GM12878 (cell line): Measurements from ENCODE around the gene SGCD. TPM values are rescaled to one million over a fixed set of nuclear protein-coding genes. Genes with fewer than 3 reads are reported as not detected.

Experiments
- ATAC-seq: fragments of 200-7000 bp; cut with Tn5 transposase; 3 replicates; pipeline ENCODE4 v1.9.1; 2020; ENCODE audit warnings: mild to moderate bottlenecking, moderate library complexity
- BruUV-seq: library from RNA; stranded (reverse); fragments of 400-500 nt; replicated peaks from 2 replicates; lab custom pipeline; 2021; lab: Mats Ljungman, UMichigan
- CTCF ChIA-PET: fragments of 300-600 bp; sonication (Branson Sonifier 250); formaldehyde crosslinking; extraction: SDS; loops from one replicate; lab custom pipeline; 2021; ENCODE audit warnings: inconsistent platforms; lab: Yijun Ruan, JAX
- POLR2A ChIA-PET: fragments of 350-600 bp; formaldehyde crosslinking; extraction: SDS; loops from one replicate; lab custom pipeline; 2021; ENCODE audit warnings: inconsistent platforms; lab: Charles Lee
- RAD21 ChIA-PET: fragments of 300-600 bp; sonication (Branson Sonifier 250); formaldehyde crosslinking; loops from one replicate; lab custom pipeline; 2023; ENCODE audit warnings: antibody characterized with exemption; ENCODE audit not compliant: unreplicated experiment; lab: Charles Lee
- SMC1A ChIA-PET: fragments of 300-600 bp; sonication (Branson Sonifier 250); formaldehyde crosslinking; loops from one replicate; lab custom pipeline; 2023; ENCODE audit not compliant: unreplicated experiment, uncharacterized antibody; lab: Charles Lee
- DNase-seq: peaks from one replicate; pipeline ENCODE4 v3.0.0-alpha.2; 2011; ENCODE audit warnings: low read depth, low spot score
- FAIRE-seq: peaks from 3 replicates; lab custom pipeline; 2011; peaks lifted over from hg19 to GRCh38; lab: Jason Lieb, UNC
- H2AFZ ChIP-seq: 2 replicates; pipeline ENCODE4 v1.6.0; 2011; ENCODE audit warnings: low read depth, low read length, control low read depth; ENCODE audit not compliant: control insufficient read depth
- H3K27ac ChIP-seq: 2 replicates; pipeline ENCODE4 v1.5.1; 2011; ENCODE audit warnings: control low read depth; ENCODE audit not compliant: control insufficient read depth, insufficient read depth
- H3K27me3 ChIP-seq, 2 experiments: replicated peaks in 1 of 2; 2 replicates each; pipeline versions ENCODE4 v1.6.0 to v1.6.1; 2011; ENCODE audit warnings: low read length in 1 of 2; ENCODE audit not compliant: control insufficient read depth in 2 of 2, insufficient read depth in 2 of 2
- H3K36me3 ChIP-seq, 2 experiments: 2 replicates each; pipeline ENCODE4 v1.5.1; 2011; ENCODE audit warnings: low read length in 1 of 2; ENCODE audit not compliant: control insufficient read depth in 2 of 2, insufficient read depth in 2 of 2
- H3K4me1 ChIP-seq: 2 replicates; pipeline ENCODE4 v1.6.1; 2011; ENCODE audit warnings: mild to moderate bottlenecking, low read length, moderate library complexity, mixed read lengths; ENCODE audit not compliant: control insufficient read depth, insufficient read depth
- H3K4me2 ChIP-seq: 2 replicates; pipeline ENCODE4 v1.6.0; 2011; ENCODE audit warnings: control low read depth; ENCODE audit not compliant: control insufficient read depth, insufficient read depth
- H3K4me3 ChIP-seq: fragments of 200-600 bp; sonication (generic); 2 replicates; pipeline ENCODE4 v1.5.1; 2016
- H3K79me2 ChIP-seq: 2 replicates; pipeline ENCODE4 v1.6.0; 2011; ENCODE audit warnings: low read length; ENCODE audit not compliant: control insufficient read depth, insufficient read depth
- H3K9ac ChIP-seq: 2 replicates; pipeline ENCODE4 v1.8.0; 2011; ENCODE audit warnings: low read length, control low read depth, mixed read lengths; ENCODE audit not compliant: control insufficient read depth, insufficient read depth
- H3K9me3 ChIP-seq: replicated peaks from 3 replicates; pipeline ENCODE4 v1.5.1; 2011; ENCODE audit warnings: mild to moderate bottlenecking, low read length; ENCODE audit not compliant: control insufficient read depth, insufficient read depth
- H4K20me1 ChIP-seq: 2 replicates; pipeline ENCODE4 v1.6.0; 2011; ENCODE audit not compliant: control insufficient read depth, insufficient read depth
- ATF7 ChIP-seq: fragments of 450-650 bp; IDR thresholded peaks from 2 replicates; pipeline ENCODE4 v1.6.1; 2016; ENCODE audit warnings: low read depth, mild to moderate bottlenecking
- CBX3 ChIP-seq: fragments of 200-600 bp; sonication (generic); IDR thresholded peaks from 2 replicates; pipeline ENCODE4 v1.6.1; 2016; ENCODE audit warnings: low read depth, borderline replicate concordance
- NFXL1 ChIP-seq: fragments of 450-650 bp; IDR thresholded peaks from 2 replicates; pipeline ENCODE4 v1.6.1; 2017; ENCODE audit warnings: antibody characterized with exemption, mild to moderate bottlenecking, borderline replicate concordance
- PAX5 ChIP-seq: IDR thresholded peaks from 2 replicates; pipeline ENCODE4 v1.6.1; 2011; ENCODE audit warnings: low read depth, low read length, borderline replicate concordance
- RB1 ChIP-seq: fragments of 450-650 bp; formaldehyde crosslinking; IDR thresholded peaks from 2 replicates; pipeline ENCODE4 v1.6.1; 2017; ENCODE audit warnings: mild to moderate bottlenecking, borderline replicate concordance
- RFX5 ChIP-seq: IDR thresholded peaks from 2 replicates; pipeline ENCODE4 v1.6.1; 2011; ENCODE audit warnings: low read depth, low read length, improper control_type of control experiment
- TCF12 ChIP-seq: IDR thresholded peaks from 2 replicates; pipeline ENCODE4 v1.6.1; 2011; ENCODE audit warnings: low read depth, mild to moderate bottlenecking, low read length
- WGBS: methylation state at CpG from one replicate; pipeline ENCODE4 v1.1.6; 2016; ENCODE audit warnings: low lambda C conversion rate; ENCODE audit not compliant: insufficient replicate concordance, insufficient coverage; ENCODE audit errors: missing lambda C conversion rate; 5-methylcytosine and 5-hydroxymethylcytosine counted together
- in situ Hi-C: fragments of 300-500 bp; cut with MboI; formaldehyde crosslinking; loops from 9 replicates; pipeline ENCODE4 v1.14.3; 2018; ENCODE audit warnings: mixed read lengths
- intact Hi-C: fragments of 100-400 bp; cut with micrococcal nuclease; formaldehyde crosslinking; loops from one replicate; pipeline ENCODE4 v1.14.2; 2022; ENCODE audit not compliant: unreplicated experiment
- polyA plus RNA-seq, 11 experiments: library from polyadenylated mRNA; depleted of rRNA in 4 of 11; unstranded in 6 of 11; stranded (reverse) in 5 of 11; fragments of >200 nt; fragmentation: Nextera tagmentation in 4 of 11; fragmentation: Illumina TruSeq in 1 of 11; extraction: Ambion mirVana in 4 of 11; extraction: Trizol in 1 of 11; gene quantifications; 1 replicate in 1 of 11; 2 replicates in 10 of 11; pipeline versions ENCODE4 v1.2.1 to v1.2.3, GENCODE V29; 2011 to 2016; ENCODE audit warnings: inconsistent platforms in 2 of 11, missing spikeins in 2 of 11, low read depth in 1 of 11
- total RNA-seq, 4 experiments: library from RNA; depleted of rRNA in 3 of 4; stranded (reverse); fragments of >200 nt in 3 of 4; fragmentation: Illumina TruSeq in 1 of 4; extraction: Trizol in 1 of 4; gene quantifications; 2 replicates each; pipeline versions ENCODE4 v1.2.1 to v1.2.3, GENCODE V29; 2013 to 2021
- TF ChIP-seq, protein P1 (sequence below), 3 experiments: IDR thresholded peaks in 2 of 3; conservative IDR thresholded peaks in 1 of 3; 2 replicates each; pipeline ENCODE4 v1.5.1; 2011; ENCODE audit warnings: low read depth in 3 of 3, low read length in 3 of 3, mild to moderate bottlenecking in 3 of 3, control low read depth in 2 of 3, moderate library complexity in 2 of 3, inconsistent platforms in 1 of 3, mixed read lengths in 1 of 3; ENCODE audit not compliant: control insufficient read depth in 2 of 3, insufficient read depth in 1 of 3; ENCODE audit errors: extremely low read depth in 1 of 3

The SGCD gene
- total and polyA plus RNA-seq, 10 of the 15 experiments (the other 5 are each of a cell fraction or from before 2014, with no cell fraction given): 0.06 TPM; not detected in 9

GRCh38 chr5:156420665-156421064 lies 93.7 kb downstream of the SGCD start:
- H3K9me3 ChIP-seq: no peaks in the 10 kb centered on the region
- H3K4me2 ChIP-seq: no peak overlapping the region
- H4K20me1 ChIP-seq: no peaks in the 10 kb centered on the region
- DNase-seq (no peak), FAIRE-seq (no peak), ATAC-seq (no peak)
- RAD21 ChIA-PET: interaction anchor here (0.8 kb wide), 1 partner anchor 53 kb away, joined by 3 read pairs; no protein-coding TSS in a partner anchor
- TF ChIP-seq CBX3 (no peak), RB1 (no peak), RFX5 (no peak), TCF12 (no peak), NFXL1 (no peak), PAX5 (no peak), ATF7 (no peak)
- TF ChIP-seq, protein P1, sequence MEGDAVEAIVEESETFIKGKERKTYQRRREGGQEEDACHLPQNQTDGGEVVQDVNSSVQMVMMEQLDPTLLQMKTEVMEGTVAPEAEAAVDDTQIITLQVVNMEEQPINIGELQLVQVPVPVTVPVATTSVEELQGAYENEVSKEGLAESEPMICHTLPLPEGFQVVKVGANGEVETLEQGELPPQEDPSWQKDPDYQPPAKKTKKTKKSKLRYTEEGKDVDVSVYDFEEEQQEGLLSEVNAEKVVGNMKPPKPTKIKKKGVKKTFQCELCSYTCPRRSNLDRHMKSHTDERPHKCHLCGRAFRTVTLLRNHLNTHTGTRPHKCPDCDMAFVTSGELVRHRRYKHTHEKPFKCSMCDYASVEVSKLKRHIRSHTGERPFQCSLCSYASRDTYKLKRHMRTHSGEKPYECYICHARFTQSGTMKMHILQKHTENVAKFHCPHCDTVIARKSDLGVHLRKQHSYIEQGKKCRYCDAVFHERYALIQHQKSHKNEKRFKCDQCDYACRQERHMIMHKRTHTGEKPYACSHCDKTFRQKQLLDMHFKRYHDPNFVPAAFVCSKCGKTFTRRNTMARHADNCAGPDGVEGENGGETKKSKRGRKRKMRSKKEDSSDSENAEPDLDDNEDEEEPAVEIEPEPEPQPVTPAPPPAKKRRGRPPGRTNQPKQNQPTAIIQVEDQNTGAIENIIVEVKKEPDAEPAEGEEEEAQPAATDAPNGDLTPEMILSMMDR (IDR thresholded peaks at IDR 0.05 in 2 of 3, conservative IDR thresholded peaks at IDR 0.05 in 1 of 3; ENCODE audit: control insufficient read depth in 2 of 3, extremely low read depth in 1 of 3, insufficient read depth in 1 of 3, low read depth in 3 of 3, low read length in 3 of 3): no peak
- CTCF ChIA-PET: interaction anchor here (0.7 kb wide), 1 partner anchor 688 kb away, joined by 5 read pairs; no protein-coding TSS in a partner anchor
- no peaks in the 10 kb centered on the region for H3K4me1 ChIP-seq
- no peak overlapping the region for H3K9ac ChIP-seq
- intact Hi-C loops: no loop called here
- no peak overlapping the region for H2AFZ ChIP-seq
- POLR2A ChIA-PET: no interaction called here
- H3K79me2 ChIP-seq: no peaks in the 10 kb centered on the region
- no peaks in the 10 kb centered on the region for H3K27me3 ChIP-seq
- SMC1A ChIA-PET: interaction anchor here (1.0 to 1.6 kb wide), 2 partner anchors 8 to 13 kb away, joined by 3 read pairs; no protein-coding TSS in a partner anchor
- 0% methylated on average over 1 of the region's 1 CpG for WGBS
- H3K27ac ChIP-seq: no peak overlapping the region
- in situ Hi-C loops: no loop called here
- no peak overlapping the region for H3K4me3 ChIP-seq
- H3K36me3 ChIP-seq: no peaks in the 10 kb centered on the region
- no TSS peak for BruUV-seq
